Measurements from ENCODE around the gene PLXNA1.

Gene PLXNA1

DNA sequence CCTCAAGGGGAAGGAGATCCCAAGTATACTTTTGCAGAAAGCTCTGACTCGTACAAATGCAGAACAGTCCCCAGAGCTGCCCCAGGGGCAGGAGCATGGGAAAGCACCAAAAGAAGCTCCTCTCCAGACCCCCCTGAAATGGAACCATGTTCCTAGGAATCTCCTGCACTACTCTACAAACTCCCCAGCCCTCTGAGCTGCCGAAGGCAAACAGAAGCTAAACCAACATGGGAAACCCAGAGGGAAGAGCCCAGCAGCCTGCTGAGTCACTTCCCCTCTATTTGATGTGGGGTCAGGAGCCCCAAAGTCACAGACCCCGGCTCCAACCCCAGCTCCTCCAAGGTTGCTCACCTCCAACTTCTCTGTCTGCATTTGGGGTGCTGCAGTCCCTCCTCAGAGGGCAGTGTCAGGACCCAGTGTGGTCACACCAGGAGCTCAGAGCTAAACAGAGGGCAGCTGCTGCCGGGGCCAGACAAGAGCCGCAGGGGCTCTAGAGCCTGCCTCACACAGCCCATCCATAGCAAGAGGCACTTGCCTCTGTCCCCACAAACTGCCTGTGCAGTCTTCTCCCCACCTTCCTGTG is 3.8 kb upstream of the PLXNA1 start:
- TF ChIP-seq, protein P1, sequence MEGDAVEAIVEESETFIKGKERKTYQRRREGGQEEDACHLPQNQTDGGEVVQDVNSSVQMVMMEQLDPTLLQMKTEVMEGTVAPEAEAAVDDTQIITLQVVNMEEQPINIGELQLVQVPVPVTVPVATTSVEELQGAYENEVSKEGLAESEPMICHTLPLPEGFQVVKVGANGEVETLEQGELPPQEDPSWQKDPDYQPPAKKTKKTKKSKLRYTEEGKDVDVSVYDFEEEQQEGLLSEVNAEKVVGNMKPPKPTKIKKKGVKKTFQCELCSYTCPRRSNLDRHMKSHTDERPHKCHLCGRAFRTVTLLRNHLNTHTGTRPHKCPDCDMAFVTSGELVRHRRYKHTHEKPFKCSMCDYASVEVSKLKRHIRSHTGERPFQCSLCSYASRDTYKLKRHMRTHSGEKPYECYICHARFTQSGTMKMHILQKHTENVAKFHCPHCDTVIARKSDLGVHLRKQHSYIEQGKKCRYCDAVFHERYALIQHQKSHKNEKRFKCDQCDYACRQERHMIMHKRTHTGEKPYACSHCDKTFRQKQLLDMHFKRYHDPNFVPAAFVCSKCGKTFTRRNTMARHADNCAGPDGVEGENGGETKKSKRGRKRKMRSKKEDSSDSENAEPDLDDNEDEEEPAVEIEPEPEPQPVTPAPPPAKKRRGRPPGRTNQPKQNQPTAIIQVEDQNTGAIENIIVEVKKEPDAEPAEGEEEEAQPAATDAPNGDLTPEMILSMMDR (conservative IDR thresholded peaks at IDR 0.05; ENCODE audit: control insufficient read depth, insufficient read depth, low read depth, low read length) = no peak
- no peak for DNase-seq (ENCODE audit: low read depth)
- no peak overlapping the region for H3K4me3 ChIP-seq (ENCODE audit: control insufficient read depth, low read depth, low read length)

DNA sequence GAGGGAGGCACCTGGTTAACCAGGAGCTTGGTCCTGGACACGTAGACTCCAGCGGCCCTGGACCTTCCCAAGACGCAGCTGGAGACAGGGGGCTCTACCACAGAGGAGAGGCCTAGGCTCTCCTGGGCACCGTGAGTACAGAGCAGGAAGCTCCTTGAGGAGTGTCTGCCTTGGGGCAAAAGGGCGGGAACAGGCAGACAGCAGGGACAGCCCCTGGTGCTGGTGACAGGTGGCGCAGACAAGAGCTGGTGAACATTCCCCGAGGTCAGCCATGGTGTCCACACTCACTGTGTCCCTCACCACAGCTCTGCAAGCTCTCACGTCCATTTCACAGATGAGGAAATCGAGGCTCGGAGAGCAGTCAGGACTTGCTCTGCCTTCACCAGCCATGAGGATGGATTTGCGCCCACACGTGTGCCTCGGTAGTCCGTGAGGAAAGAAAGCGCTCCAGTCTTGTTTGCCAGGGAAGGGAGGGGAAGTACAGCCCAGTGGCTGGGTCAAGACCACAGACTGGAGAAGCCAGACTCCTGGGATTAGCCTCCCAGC is 2.6 kb upstream of the PLXNA1 start:
- no peak overlapping the region for H3K4me3 ChIP-seq (ENCODE audit: control insufficient read depth, low read depth, low read length)
- DNase-seq (ENCODE audit: low read depth) = no peak
- TF ChIP-seq, protein P1 (conservative IDR thresholded peaks at IDR 0.05; ENCODE audit: control insufficient read depth, insufficient read depth, low read depth, low read length) = no peak

DNA sequence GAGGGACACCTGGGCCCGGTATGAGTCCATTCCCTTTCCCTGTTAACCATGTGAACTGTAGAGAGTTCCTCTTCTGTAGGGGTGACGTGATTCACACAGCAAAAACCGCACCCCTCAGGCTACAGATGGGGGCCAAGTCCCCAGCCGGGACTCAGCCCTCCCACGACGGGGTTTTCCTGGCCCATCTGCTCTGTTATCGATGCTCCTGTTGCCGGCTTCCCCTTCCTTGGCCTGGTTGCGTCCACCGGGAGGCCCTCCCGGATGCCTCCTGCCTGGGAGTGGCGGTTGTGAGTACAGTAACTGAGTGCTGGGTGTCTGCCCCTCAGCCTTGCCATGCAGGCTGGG is 817 bp upstream of the PLXNA1 start:
- TF ChIP-seq, protein P1 (conservative IDR thresholded peaks at IDR 0.05; ENCODE audit: control insufficient read depth, insufficient read depth, low read depth, low read length) = no peak
- DNase-seq (ENCODE audit: low read depth) = peak; percentile 73
- H3K4me3 ChIP-seq (ENCODE audit: control insufficient read depth, low read depth, low read length) = peak overlapping the region; percentile 46

DNA sequence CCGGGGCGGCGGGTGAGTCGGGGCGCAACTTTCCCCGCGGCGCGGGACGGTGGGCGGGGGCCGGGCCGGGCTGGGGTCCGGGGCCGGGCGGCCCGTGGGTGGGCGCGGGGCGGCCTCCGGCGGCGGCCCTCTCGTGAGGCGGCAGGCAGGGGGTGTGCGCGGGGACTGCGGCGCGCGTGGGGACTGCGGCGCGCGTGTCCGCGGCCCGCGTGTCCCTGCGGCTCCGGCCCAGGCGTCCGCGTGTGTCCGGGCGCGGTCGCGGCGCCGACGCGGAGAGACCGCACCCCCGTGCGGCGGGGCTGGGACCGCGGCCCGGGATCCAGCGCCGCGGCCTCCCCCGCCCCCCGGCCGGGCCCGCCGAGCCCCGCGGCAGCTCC is 349 bp downstream of the PLXNA1 start:
- TF ChIP-seq, protein P1 (conservative IDR thresholded peaks at IDR 0.05; ENCODE audit: control insufficient read depth, insufficient read depth, low read depth, low read length) = no peak
- no peak for DNase-seq (ENCODE audit: low read depth)
- H3K4me3 ChIP-seq (ENCODE audit: control insufficient read depth, low read depth, low read length) = peak overlapping the region; percentile 68

DNA sequence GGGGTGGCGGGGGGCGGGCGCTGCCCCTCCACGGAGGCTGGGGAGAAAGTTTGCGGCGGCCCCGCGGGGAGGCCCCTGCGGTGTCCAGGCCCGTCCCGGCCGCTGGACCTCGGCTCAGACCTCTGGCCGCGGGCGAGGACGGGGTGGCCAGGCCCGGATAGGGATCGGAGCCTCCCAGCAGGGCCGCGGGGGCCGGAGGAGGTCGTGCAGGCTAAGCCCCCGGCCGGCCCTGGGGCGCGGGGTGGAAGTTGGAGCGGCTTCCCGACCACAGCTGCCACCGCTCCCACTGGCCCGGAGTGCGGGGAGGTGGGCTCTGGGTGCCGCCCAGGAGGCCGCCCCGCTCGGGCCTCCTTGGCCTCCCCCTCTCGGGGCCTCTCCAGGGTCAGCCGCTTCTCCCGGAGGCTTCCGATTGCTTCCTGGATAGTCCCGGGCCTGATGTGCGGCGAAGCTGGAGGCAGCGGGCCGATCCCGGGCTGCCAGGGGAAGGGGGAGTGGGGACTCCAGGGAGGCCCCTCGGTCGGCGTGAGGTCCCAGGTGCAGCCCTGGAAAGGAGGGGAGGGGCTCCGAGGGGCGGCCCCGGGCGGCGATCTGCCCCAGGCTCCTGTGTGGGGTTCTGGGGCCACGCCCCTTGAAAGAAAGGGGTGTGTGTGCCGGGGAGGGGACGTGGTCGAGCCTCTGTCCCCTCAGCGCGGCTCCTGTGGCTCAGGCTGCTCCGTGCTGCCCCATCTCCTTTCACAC is 907 bp downstream of the PLXNA1 start:
- H3K4me3 ChIP-seq (ENCODE audit: control insufficient read depth, low read depth, low read length) = peak overlapping the region; percentile 68
- DNase-seq (ENCODE audit: low read depth) = no peak
- TF ChIP-seq, protein P1 (conservative IDR thresholded peaks at IDR 0.05; ENCODE audit: control insufficient read depth, insufficient read depth, low read depth, low read length) = no peak

DNA sequence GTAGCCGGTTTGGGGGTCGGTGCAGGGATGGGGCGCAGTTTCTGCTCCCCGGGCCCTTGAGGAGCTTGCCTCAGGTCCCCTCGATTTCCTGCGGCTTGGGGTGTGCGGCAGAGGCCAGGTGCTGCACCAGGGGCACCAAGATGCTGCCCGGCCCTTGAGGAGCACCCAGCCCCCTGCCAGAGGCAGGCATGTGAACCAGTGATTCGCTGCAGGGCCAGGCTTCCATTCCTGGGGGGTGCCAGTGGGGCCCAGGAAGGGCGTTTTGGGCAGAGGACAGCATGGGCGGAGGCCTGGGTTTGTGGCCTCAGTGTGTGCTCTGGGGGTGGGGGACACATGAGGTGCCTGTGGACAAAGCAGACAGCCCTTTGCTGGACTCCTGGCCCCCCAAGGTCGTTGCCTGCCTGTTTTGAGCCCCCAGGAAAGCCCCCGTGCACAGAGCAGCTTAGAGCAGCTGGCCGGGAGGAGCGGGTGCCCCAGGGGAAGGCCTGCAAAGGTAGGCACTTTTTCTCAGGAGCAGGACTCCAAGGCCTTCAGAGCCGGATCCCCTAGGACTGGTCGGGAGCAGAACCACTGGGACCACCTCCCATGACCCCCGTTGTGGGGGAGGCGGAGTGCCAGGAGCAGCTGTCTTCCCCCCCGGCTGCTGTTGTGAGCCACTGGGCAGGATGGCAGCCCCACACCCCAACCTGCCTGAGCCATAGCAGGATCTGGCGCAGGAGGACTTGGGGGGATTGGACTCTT is 1.6 kb downstream of the PLXNA1 start:
- peak overlapping the region; percentile 68 for H3K4me3 ChIP-seq (ENCODE audit: control insufficient read depth, low read depth, low read length)
- no peak for DNase-seq (ENCODE audit: low read depth)
- TF ChIP-seq, protein P1 (conservative IDR thresholded peaks at IDR 0.05; ENCODE audit: control insufficient read depth, insufficient read depth, low read depth, low read length) = no peak
